Ovary (tissue), 3 donors: Measurements from ENCODE around the gene PRDM16.

Experiments used
- EP300 ChIP-seq: sonication (generic); formaldehyde crosslinking; IDR thresholded peaks from one replicate; pipeline ENCODE4 v1.6.1; 2017; ENCODE audit warnings: antibody characterized with exemption
- POLR2A ChIP-seq: fragments of 450-650 bp; IDR thresholded peaks from one replicate; pipeline ENCODE4 v1.6.1; 2017; ENCODE audit warnings: antibody characterized with exemption, mild to moderate bottlenecking, moderate library complexity
- TF ChIP-seq, protein P1 (sequence below), 3 donors: fragments of 450-650 bp in 2 of 3; fragments of 200-600 bp in 1 of 3; IDR thresholded peaks; one replicate each; pipeline versions ENCODE4 v1.5.1 to v1.8.0; 2016 to 2022; ENCODE audit warnings: antibody characterized with exemption in 3 of 3, mild to moderate bottlenecking in 1 of 3
- donor health status: DM: no; HTN: no; CAD: no.

- TF ChIP-seq, protein P1, sequence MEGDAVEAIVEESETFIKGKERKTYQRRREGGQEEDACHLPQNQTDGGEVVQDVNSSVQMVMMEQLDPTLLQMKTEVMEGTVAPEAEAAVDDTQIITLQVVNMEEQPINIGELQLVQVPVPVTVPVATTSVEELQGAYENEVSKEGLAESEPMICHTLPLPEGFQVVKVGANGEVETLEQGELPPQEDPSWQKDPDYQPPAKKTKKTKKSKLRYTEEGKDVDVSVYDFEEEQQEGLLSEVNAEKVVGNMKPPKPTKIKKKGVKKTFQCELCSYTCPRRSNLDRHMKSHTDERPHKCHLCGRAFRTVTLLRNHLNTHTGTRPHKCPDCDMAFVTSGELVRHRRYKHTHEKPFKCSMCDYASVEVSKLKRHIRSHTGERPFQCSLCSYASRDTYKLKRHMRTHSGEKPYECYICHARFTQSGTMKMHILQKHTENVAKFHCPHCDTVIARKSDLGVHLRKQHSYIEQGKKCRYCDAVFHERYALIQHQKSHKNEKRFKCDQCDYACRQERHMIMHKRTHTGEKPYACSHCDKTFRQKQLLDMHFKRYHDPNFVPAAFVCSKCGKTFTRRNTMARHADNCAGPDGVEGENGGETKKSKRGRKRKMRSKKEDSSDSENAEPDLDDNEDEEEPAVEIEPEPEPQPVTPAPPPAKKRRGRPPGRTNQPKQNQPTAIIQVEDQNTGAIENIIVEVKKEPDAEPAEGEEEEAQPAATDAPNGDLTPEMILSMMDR (IDR thresholded peaks at IDR 0.05), result no peak
- TF ChIP-seq POLR2A (no peak), EP300 (no peak)
These were observed 255.0 kb downstream of the PRDM16 start for GRCh38 chr1:3323796-3324703.
